Activated CD8-positive, alpha-beta T cell treated with anti-CD3 and anti-CD28 coated beads for 36 hours (primary cell): ENCODE results near the gene PBX3. TPM values are rescaled to one million over a fixed set of nuclear protein-coding genes. Genes with fewer than 3 reads are reported as not detected.
"Not testable (repeated sequence)": the region's sequence is repeated elsewhere in the genome, so short reads cannot be mapped to it uniquely, and the experiment has no call there.

Experiments
- ATAC-seq: fragments of 200-7000 bp; cut with Tn5 transposase; one replicate; pipeline ENCODE4 v1.10.0; 2021; ENCODE audit warnings: mild to moderate bottlenecking, moderate library complexity
- CTCF ChIA-PET: fragments of 350-600 bp; sonication (Branson Sonifier 250); formaldehyde crosslinking; loops from one replicate; lab custom pipeline; 2021; ENCODE audit warnings: antibody characterized with exemption; lab: Charles Lee
- POLR2A ChIA-PET: fragments of 350-600 bp; sonication (Branson Sonifier 250); formaldehyde crosslinking; loops from one replicate; lab custom pipeline; 2021; ENCODE audit warnings: antibody characterized with exemption; lab: Charles Lee
- DNase-seq: peaks from one replicate; pipeline ENCODE4 v3.0.0-alpha.2; 2020
- H3K27ac Mint-ChIP-seq: one replicate; pipeline ENCODE4 v1.8.0; 2021; ENCODE audit warnings: mild to moderate bottlenecking, mixed read lengths
- H3K27me3 Mint-ChIP-seq: one replicate; pipeline ENCODE4 v1.8.0; 2021; ENCODE audit warnings: mixed read lengths
- H3K36me3 Mint-ChIP-seq: one replicate; pipeline ENCODE4 v1.8.0; 2021; ENCODE audit warnings: low read depth, mixed read lengths
- H3K4me1 Mint-ChIP-seq: one replicate; pipeline ENCODE4 v1.8.0; 2021; ENCODE audit warnings: low read depth, mixed read lengths
- H3K4me3 Mint-ChIP-seq: one replicate; pipeline ENCODE4 v1.8.0; 2021; ENCODE audit warnings: mild to moderate bottlenecking, moderate library complexity, mixed read lengths
- H3K9me3 Mint-ChIP-seq: one replicate; pipeline ENCODE4 v1.8.0; 2021; ENCODE audit warnings: mixed read lengths
- intact Hi-C: fragments of 100-400 bp; cut with micrococcal nuclease; formaldehyde crosslinking; loops from one replicate; pipeline ENCODE4 v1.10.0; 2022
- total RNA-seq, 2 experiments: library from RNA; stranded (reverse); gene quantifications; one replicate each; pipeline ENCODE4 v1.2.3, GENCODE V29; 2021
- TF ChIP-seq, protein P1 (sequence below): fragments of 200-600 bp; IDR thresholded peaks from one replicate; pipeline ENCODE4 v1.8.0; 2022; ENCODE audit warnings: antibody characterized with exemption, mild to moderate bottlenecking

Gene PBX3
- total RNA-seq, 2 experiments from 2014 or later = 11.5 to 14.1 TPM

DNA sequence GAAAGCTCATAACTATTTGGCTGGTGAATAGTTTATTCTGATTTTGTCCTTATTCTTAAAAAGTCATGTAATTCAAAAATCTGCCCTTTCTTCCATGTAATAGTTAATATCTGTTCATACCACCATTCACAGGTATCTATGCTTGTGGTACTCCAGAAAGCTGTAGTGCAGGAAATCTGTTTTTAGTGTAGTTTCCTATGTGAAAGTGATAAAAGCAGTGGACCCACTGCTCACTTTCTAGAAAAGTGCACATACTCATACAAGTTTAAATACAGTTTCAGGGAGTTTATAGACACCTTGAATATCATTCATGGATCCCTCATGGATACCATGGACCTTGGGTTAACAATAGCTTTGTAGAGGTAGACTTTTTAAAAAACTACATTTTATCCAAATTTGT, 20.2 kb downstream of the PBX3 start:
- no peaks in the 10 kb centered on the region for H3K9me3 Mint-ChIP-seq
- intact Hi-C loops = no loop called here
- TF ChIP-seq, protein P1, sequence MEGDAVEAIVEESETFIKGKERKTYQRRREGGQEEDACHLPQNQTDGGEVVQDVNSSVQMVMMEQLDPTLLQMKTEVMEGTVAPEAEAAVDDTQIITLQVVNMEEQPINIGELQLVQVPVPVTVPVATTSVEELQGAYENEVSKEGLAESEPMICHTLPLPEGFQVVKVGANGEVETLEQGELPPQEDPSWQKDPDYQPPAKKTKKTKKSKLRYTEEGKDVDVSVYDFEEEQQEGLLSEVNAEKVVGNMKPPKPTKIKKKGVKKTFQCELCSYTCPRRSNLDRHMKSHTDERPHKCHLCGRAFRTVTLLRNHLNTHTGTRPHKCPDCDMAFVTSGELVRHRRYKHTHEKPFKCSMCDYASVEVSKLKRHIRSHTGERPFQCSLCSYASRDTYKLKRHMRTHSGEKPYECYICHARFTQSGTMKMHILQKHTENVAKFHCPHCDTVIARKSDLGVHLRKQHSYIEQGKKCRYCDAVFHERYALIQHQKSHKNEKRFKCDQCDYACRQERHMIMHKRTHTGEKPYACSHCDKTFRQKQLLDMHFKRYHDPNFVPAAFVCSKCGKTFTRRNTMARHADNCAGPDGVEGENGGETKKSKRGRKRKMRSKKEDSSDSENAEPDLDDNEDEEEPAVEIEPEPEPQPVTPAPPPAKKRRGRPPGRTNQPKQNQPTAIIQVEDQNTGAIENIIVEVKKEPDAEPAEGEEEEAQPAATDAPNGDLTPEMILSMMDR = no peak
- H3K4me1 Mint-ChIP-seq = peaks cover 11% of the 10 kb centered on the region
- no peaks in the 10 kb centered on the region for H3K27me3 Mint-ChIP-seq
- no peaks in the 10 kb centered on the region for H3K36me3 Mint-ChIP-seq
- ATAC-seq (no peak), DNase-seq (no peak)
- no peak overlapping the region for H3K27ac Mint-ChIP-seq
- ChIA-PET POLR2A (no interaction called here), CTCF (interaction anchor here (0.6 to 1.0 kb wide), 3 partner anchors 9 to 122 kb away, joined by 3 read pairs; no protein-coding TSS in a partner anchor)
- H3K4me3 Mint-ChIP-seq = no peak overlapping the region

DNA sequence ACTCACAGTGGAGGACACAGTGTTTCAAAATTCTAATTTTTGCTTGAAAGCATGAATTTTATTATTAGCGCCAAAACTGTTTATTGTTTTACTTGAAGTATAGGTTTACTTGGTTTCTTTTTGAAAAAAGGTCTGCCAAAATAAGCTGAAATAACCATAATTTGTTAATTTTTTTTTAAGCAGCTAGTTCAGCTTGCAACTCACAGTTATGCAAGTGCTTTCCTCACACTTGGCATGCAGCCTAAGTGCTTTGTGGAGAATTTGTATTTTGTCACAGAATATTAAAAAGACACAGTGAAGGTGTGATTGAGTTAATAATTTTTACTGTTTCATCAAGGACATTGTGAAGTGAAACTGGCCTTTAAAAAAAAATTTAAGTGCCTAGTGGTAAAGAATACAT, 21.6 kb downstream of the PBX3 start:
- Mint-ChIP-seq H3K9me3 (no peaks in the 10 kb centered on the region), H3K27me3 (no peaks in the 10 kb centered on the region), H3K36me3 (no peaks in the 10 kb centered on the region), H3K27ac (no peak overlapping the region), H3K4me1 (peaks cover 6% of the 10 kb centered on the region), H3K4me3 (no peak overlapping the region)
- no peak for DNase-seq
- ChIA-PET CTCF (no interaction called here), POLR2A (interaction anchor here (0.6 kb wide), 1 partner anchor 1579 kb away, joined by 3 read pairs; no protein-coding TSS in a partner anchor)
- intact Hi-C loops = no loop called here
- ATAC-seq = no peak
- TF ChIP-seq, protein P1 = no peak

DNA sequence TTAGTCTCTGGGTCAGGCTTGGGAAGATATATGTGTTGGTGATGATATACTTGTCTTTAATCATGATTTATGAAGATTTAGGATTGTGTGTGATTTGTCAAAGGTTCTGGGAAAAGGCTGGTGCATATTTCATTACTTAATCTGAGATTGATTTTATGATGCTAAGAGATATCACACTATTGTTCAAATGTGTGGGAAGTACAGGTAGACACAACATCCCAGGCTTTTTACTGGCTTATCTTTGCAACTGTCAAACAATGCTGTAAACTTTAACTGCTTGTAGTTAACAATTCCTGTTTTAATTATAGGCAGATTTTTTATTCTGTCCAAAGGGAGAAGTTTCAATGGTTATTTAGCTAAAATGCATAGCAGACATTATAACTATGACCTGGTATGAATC, 23.9 kb downstream of the PBX3 start:
- no peak overlapping the region for H3K4me3 Mint-ChIP-seq
- no peaks in the 10 kb centered on the region for H3K27me3 Mint-ChIP-seq
- peaks cover 8% of the 10 kb centered on the region for H3K36me3 Mint-ChIP-seq
- DNase-seq = no peak
- ATAC-seq = no peak
- H3K9me3 Mint-ChIP-seq = no peaks in the 10 kb centered on the region
- ChIA-PET POLR2A (no interaction called here), CTCF (interaction anchor here (1.2 kb wide), 1 partner anchor 363 kb away, joined by 3 read pairs; no protein-coding TSS in a partner anchor)
- TF ChIP-seq, protein P1 = no peak
- H3K4me1 Mint-ChIP-seq = peaks cover 6% of the 10 kb centered on the region
- no peak overlapping the region for H3K27ac Mint-ChIP-seq
- intact Hi-C loops = no loop called here

DNA sequence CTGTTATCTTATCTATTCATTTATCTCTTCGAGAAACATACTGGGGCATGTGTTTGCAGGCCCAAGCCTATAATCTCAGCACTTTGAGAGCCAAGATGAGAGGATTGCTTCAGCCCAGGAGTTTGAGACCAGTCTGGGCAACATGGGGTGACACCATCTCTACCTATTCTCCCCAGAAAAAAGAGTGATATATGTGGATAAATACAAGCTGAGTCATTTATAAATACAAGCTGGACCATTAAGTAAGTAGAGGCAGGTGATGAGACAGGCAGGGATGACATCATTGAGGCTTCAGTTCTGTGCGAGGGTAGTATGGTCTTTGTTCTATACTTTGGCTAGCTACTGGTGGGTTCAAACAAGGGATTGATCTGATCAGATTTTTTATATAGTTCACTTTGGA, 25.6 kb downstream of the PBX3 start:
- ChIA-PET CTCF (interaction anchor here (0.6 kb wide), 1 partner anchor 58 kb away, joined by 3 read pairs; no protein-coding TSS in a partner anchor), POLR2A (no interaction called here)
- H3K27ac Mint-ChIP-seq = no peak overlapping the region
- no peaks in the 10 kb centered on the region for H3K27me3 Mint-ChIP-seq
- ATAC-seq (no peak), DNase-seq (no peak)
- no peaks in the 10 kb centered on the region for H3K9me3 Mint-ChIP-seq
- TF ChIP-seq, protein P1 = no peak
- H3K4me3 Mint-ChIP-seq = no peak overlapping the region
- H3K36me3 Mint-ChIP-seq = peaks cover 8% of the 10 kb centered on the region
- intact Hi-C loops = no loop called here
- no peaks in the 10 kb centered on the region for H3K4me1 Mint-ChIP-seq

DNA sequence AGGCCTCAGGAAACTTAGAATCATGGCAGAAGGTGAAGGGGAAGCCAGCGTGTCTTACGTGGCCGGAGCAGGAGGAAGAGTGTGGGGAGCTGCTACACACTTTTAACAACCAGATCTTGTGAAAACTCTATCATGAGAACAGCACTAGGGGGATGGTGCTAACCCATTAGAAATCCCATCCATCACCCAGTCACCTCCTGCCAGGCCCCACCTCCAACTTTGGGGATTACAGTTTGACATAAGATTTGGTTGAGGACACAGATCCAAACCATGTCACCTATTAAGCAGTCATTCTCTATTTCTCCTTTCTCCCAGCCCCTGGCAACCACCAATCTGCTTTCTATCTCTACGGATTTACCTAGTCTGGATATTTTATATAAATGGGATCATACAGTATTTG, 26.9 kb downstream of the PBX3 start:
- ATAC-seq (no peak), DNase-seq (no peak)
- intact Hi-C loops = no loop called here
- no peak overlapping the region for H3K4me3 Mint-ChIP-seq
- H3K36me3 Mint-ChIP-seq = peaks cover 8% of the 10 kb centered on the region
- H3K27ac Mint-ChIP-seq = no peak overlapping the region
- ChIA-PET CTCF (no interaction called here), POLR2A (interaction anchor here (0.6 kb wide), 1 partner anchor 184 kb away, joined by 7 read pairs; no protein-coding TSS in a partner anchor)
- TF ChIP-seq, protein P1 = no peak
- no peaks in the 10 kb centered on the region for H3K27me3 Mint-ChIP-seq
- H3K4me1 Mint-ChIP-seq = no peaks in the 10 kb centered on the region
- H3K9me3 Mint-ChIP-seq = no peaks in the 10 kb centered on the region

DNA sequence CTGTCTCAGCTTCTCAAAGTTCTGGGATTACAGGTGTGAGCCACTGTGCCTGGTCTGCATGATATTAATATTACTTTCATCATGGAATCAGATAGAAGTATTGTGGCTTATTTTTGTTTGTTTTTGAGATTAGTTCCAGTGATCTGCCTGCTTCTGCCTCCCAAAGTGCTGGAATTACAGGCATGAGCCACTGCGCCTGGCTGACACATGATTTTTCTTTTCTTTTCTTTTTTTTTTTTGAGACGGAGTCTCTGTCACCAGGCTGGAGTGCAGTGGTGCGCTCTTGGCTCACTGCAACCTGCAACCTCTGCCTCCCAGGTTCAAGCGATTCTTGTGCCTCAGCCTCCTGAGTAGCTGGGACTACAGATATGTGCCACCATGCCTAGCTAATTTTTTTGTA, 29.6 kb downstream of the PBX3 start:
- ATAC-seq, H3K36me3 Mint-ChIP-seq, CTCF ChIA-PET, intact Hi-C loops, H3K4me3 Mint-ChIP-seq, H3K27me3 Mint-ChIP-seq, H3K9me3 Mint-ChIP-seq, H3K27ac Mint-ChIP-seq, H3K4me1 Mint-ChIP-seq, DNase-seq: not testable (repeated sequence)
- POLR2A ChIA-PET = interaction anchor here (0.6 kb wide), 1 partner anchor 11 kb away, joined by 3 read pairs; no protein-coding TSS in a partner anchor

DNA sequence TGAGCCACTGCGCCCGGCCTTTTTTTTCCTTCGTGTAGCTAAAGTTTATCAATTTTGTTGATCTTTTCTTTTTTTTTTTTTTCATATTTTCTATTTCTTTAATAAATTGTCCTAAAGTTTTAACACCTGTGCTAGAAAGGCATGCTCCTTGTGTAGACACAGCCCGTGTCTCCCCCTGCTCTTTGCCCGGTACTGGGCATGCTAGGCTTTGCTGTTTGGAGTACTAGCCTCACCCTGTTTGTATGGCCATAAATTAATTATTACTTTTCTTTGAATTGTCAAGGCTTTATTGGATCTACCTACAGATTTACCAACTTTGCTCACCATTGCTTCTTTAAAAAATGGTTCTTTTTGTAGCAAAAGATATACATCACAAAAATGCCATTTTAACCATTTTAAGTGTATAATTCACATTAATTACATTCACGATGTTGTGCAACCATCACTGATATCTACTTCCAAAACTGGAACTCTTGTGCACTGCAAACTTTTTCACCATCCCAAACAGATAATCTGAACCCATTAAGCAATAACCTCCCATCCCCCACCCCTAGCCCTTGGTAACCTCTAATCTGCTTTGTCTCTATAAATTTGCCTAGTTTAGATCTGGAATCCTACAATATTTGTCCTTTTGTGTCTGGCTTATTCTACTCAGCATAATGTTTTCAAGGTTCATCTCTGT, 31.5 kb downstream of the PBX3 start:
- H3K9me3 Mint-ChIP-seq, CTCF ChIA-PET, ATAC-seq, H3K27ac Mint-ChIP-seq, intact Hi-C loops, DNase-seq, H3K27me3 Mint-ChIP-seq, H3K4me1 Mint-ChIP-seq, POLR2A ChIA-PET, H3K4me3 Mint-ChIP-seq: not testable (repeated sequence)
- H3K36me3 Mint-ChIP-seq = peaks cover 13% of the 10 kb centered on the region
